ENCODE measurements around the gene MRPL55.
A peak's percentile ranks its signal among the peaks of the same experiment; 100 is the strongest.

The MRPL55 gene

DNA sequence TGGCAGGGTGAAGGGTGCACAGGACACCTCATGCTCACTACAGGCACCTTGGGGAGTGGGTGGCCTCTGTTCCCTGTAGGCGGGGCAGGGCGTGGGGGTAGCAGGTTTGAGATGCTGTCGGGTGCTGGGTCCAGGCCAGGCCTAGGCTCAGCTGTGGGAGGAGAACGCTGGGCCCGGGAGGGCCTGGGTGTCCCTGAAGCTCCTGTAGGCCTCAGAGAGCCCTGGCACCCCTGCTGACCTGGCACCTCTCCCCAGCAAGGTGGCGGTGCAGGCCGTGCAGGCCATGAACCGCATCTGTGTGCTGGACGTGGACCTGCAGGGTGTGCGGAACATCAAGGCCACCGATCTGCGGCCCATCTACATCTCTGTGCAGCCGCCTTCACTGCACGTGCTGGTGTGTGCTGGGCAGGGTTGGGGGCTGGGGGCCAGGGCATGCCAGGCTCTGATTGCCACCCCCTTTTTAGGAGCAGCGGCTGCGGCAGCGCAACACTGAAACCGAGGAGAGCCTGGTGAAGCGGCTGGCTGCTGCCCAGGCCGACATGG is 38.1 kb upstream of the MRPL55 start:
- DNase-seq, result no peak

DNA sequence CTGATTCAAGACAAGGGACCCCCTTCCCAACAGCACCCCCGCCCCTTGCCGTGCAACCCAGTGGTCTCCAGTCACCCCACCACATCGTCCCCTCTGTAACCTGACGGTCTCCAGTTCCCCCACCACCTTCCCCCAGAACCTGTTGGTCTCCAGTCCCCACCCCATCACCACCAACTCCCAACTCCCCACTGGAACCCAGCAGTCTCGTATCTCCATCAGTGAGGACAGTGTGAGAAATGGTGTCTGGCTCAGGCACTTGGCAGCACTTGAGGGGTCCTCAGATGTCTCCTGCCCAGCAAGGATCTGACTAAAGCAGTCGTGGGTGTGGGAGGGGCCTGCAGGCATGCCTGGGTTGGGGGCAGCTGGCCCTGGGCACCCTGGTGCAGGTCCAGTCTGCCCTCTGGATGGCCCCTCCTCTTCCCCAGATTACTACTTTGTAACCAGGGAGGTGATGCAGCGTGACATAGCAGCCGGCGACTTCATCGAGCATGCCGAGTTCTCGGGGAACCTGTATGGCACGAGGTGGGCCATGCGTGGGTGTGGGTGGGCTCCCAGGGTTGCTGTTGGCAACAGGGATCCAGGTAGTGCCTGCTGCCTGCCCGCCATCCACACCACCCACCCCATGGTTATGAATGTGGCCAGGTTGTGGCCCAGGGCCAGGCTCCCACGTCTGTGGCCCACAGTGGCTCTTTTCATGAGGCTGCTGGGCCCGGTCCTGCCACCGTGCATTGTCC is 37.5 kb upstream of the MRPL55 start:
- DNase-seq, result no peak

DNA sequence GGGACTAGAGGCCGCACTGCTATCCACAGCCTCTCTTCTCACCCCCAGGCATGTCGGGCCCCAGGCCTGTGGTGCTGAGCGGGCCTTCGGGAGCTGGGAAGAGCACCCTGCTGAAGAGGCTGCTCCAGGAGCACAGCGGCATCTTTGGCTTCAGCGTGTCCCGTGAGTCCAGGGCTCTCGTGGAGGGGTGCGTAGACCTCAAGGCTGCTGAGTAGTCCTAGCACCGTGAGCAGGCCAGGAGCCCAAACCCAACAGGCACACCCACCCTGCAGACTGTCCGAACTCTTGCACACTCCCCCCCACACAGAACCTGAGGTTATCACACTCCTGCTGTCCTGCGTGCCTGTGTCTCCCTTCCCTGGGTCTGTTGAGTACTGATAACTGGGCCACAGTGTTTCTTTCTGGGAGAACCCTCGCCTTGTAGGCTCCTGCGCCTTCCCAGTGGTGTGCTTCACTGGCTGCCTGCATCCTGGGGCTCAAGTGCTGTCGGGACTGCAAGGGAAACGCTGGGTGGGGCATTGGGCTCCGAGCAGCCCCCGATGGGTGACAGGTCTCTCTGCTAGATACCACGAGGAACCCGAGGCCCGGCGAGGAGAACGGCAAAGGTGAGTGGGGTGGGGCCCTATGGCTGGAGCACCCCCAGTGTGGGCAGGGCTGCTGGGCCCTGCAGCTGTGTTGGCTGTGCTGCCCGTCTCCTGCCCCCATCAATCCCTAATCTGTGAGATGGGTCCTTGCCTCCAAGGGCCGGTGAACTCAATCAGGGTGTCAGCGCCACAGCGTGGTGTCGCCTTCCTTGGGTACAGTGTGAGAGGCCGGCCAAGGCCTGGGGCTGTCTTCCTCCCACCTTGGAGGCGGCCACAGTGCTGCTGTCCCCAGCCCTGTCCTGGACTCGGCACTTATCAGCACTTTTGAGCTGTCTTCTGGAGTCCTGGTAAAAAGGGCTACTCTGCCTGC is 36.6 kb upstream of the MRPL55 start:
- DNase-seq, result no peak

DNA sequence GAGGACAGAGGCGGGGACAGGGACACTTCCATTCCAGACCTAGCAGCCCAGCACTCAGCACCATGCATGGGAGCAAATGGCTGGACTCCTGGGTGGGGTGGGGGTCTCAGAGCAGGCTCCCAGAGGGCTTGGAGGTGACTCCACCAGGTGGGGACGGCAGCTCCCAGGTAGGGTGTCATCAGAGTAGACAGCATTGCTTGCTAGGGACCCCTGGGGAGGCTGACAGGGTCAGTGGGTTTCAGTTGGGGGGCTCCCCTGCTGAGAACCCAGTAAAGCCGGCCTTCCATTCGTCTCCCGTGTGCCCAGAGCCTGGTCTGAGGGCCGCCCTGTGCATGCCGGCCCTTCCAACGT is 35.9 kb upstream of the MRPL55 start:
- no peak for DNase-seq

DNA sequence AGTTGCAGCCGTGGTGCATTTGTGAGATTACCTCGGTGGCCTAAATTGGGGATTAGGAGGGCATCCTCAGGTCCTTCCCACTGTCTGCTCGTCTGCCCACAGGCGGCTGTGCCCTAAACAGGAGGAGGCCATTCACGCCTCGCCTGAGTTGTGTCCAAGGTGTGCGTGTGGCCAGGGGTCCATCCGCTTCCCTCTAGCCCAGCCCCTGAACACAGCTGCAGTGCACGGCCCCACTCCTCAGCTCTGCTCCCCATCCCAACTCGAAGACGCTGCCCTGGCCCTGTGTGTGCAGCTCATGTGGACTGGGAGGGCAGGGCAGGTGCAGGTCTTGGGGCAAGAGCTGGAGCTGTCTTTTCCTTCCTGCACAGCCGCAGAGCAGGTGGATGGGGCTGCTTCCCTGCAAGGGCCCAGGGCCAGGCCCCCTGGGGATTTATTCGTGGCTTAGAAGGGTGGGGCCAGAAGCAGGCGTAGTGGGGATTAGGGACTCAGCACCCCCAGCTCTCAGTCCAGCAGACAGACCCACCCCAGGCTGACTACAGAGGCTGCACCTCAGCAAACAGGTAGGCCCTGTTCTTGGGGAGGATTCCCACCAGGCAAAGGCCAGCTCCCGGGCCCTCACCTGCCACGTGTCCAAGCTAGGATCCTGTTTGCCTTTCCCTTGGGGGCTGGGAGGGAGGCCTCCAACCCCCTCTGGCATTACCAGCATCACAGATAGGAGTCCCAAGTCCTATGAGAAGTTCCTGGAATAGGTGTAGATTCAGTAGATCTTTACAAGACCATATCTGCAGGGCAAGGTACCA is 35.3 kb upstream of the MRPL55 start:
- DNase-seq, result no peak

DNA sequence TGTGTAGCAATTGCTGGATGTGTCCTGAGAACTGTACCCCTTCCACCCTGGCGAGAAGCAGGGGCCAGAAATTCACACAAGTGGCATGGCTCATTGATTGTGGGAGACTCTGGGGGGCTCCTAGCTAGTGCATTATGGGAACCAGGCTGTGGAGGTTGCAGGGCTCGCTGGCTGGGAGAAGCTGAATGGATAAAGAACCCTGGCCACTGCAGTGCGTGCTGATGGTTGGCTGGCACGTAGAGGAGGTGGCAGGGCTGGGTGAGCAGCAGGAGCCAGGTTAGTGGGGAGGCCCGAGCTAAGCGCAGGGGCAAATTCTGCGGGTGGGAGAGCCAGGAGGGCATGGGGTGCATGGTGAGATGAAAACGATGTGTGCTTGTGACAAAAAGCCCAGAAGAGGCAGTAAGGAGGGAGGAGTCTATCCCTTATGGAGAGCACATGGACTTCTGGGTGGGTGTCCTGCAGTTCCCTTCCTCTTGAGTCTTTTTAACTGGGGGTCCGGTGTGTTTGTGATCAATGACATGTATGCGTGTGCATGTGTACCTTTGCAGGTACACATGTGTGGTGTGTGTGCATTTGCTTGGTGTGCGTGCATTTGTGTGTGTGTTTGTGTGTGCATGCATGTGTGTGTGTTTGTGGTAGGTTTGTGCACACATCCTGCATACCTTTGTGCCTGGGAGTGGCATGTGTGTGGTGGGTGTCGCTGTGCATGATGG is 34.5 kb upstream of the MRPL55 start:
- no peak for DNase-seq

DNA sequence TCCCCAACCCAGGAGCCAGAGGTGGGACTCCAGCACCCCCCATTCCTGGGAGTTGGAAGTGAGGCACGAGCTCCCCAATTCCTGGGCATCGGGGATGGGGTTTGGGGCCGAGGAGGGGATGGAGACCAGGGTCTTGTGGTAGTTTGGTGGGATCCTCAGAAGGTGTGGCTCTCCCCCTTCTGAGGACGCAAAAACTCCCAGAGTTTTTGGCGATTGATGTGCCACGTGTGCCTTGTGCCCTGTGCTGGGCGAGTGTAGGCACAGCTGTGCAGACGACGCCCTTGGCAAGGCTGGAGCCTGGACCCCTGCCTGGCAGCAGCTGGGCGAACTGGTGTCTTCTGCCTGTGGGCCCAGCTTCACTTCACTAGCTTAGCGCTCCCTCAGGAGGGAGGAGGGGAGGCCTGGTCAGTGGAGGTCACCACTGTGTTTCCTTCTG is 33.6 kb upstream of the MRPL55 start:
- DNase-seq, result no peak

DNA sequence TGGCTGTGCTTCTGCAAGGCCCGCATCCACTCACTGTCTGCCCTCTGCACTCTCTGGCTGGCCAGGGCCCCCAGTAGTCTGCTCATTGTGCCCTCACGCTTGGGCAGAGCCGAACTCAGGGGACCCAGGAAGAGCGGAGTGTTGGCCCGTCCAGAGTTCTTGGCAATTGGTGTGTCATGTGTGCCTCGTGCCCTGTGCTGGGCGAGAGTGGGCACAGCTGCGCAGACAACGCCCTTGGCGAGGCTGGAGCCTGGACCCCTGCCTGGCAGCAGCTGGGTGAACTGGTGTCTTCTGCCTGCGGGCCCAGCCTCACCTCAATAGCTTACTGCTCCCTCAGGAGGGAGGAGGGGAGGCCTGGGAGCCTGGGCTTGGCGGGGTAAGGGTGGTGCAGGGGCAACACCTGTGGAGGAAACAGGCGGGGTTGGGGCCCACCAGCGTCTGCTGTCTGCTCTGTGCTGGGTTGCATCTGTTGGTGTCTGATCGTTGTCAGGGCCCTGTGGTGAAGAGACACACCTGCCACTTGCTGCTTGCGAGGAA is 33.1 kb upstream of the MRPL55 start:
- no peak for DNase-seq

DNA sequence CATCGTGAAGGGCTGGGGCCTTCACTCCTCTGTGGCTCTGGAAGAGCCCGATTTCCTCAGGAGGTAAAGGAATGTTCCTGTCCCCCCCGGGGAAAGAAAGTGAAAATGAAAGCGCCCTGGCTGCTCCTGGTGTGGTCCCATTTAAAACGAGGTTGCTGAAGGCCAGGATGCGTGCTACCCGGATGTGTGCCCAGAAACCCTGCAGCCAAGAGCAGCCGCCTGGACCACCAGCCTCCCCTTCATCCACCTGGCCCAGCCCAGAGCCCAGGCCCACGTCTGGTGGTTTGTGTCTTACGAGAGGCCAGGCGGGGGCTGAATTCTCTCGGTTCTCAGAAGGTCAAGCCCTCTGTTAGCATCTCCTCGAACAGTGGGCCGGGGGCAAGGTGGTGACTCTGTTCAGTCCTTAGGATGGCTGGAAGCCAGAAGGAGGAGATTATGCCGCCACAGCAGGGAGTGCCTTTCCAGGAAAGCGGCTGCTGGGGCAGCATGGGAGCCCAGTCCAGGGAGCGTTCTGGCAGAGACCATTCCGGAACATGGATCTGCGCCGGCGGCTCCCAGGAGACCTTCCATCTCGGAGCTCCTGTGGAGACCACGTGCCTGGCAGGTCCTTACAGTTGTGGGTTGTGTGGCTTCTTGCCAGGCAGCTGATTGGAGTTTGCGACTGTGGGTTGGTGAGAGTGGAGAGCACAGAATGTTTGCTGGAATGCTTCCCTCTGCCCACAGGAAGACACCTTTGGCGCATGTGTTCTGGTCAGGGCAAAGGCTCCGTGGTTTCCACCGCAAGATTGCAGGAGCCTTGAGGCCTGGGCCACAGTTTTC is 32.3 kb upstream of the MRPL55 start:
- no peak for DNase-seq

DNA sequence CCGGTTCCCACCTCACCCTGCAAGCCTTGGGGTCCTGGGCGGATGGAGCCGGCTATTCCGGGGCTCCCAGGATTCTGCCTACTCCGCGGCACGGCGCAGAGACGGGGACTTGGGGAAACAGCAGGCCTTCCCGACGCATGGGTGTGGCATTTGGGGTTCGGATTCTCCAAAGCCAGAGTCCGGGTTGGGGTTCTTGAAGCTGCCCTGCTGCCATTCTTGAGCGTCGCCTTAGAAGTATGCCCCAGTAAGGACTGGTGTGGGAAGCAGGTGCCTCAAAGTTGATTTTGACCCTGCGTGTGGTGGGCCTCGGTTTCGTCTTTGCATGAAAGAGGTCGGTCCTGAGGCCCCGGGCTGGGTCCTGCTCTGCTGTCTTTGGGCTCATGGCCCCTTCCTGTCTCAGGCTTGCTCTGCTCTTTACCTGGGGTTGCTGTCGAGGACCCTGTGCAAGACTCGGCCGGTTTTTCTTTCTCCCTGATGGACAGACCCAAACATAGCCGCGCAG is 31.7 kb upstream of the MRPL55 start:
- DNase-seq, result no peak

DNA sequence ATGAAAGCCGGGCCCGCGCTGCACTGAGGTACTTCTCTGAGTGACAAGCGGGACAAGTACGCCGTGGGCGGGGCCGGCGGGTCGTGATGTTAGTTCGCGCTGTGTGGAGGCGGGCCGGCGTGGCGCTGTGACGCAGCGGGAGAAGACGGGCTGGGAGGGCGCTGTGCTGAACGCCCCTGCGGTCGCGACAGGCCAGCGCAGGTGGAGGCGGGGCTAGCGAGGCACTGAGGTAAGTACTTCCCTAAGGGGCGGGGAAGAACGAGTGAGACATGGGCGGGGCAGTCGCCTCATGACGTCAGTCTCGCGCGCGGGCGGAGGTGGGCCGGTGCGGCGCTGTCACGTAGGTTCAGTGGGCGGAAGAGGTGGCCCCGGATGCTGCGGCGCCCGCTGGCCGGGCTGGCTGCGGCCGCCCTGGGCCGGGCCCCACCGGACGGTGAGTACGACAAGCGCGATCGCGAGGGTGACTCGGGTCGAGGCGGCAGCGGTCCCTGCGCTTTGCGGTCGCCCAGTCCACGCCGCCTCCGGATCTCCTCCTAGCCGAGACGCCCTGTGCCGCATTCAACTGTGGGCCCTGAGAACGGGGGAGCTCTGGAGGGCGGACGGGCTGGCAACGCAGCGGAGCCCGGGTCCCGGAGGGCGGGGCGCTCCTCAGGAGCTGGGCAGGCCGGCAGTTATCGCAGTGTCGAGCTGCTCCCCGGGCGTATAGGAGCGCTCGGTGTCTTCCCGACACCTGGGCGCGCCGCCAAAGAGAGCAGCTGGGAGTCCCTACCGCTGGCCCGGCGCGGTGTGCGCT is 31.0 kb upstream of the MRPL55 start, which contains the start of gene GUK1:
GUK1 (plus strand) TSS at position 349 of the 793 bp plus-strand sequence; CDS start at position 373, 24 bp downstream.
- DNase-seq, result peak; percentile 98

DNA sequence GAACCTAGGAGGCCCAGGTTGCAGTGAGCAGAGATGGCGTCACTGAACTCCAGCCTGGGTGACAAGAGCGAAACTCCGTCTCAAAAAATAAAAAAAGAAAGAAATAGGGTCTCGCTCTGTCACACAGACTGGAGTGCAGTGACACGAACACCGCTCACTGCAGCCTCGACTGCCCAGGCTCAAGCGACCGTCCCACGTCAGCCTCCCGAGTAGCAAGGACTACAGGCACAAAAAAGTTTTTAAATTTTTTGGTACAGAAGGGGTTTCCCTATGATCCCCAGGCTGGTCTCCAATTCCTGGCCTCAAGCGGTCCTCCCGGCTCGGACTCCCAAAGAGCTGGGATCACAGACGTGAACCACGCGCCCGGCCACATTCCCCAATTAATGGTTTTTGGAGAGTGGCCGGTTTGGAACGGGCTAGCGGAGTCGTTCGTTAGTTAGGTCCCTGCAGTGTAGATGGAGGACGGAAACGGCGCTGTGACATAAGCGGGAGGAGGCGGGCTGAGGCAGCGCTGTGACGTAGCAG is 30.4 kb upstream of the MRPL55 start:
- no peak for DNase-seq

DNA sequence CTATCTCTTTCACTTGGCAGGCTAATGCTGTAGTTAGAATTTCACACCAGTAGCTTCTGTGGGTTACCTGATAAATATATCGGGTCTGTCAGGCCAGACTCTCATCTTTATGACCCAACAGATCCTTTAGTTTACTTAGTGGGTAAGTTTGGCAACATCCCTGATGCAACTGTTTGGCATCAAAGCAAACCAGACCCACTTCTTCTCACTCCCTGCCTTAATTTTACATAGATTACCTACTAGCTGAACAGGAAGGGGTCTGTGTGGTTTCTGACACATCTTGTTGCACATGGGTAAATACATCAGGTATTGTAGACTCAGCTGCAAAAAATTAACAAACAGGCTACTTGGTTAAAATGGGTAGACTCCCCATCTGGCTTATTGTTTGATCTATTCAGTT is 27.8 kb upstream of the MRPL55 start:
- DNase-seq, result no peak

DNA sequence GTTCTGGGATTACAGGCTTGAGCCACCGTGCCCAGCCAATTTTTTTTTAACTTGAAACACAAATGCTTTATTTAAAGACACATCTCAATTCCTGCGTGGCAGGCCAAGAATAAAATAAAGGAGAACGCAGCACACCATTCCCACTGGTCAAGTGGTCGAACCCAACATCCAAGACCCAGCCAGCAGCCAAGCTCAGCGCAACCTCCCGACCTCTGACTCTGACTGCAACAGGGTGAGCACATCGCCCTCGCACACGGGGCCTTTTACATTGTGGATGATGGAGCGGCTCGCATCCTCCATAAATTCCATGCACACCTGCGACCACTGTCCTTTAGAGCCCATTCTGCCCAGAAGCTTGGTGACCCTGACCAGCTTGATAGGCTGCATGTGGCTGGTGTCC is 25.5 kb upstream of the MRPL55 start:
- no peak for DNase-seq

DNA sequence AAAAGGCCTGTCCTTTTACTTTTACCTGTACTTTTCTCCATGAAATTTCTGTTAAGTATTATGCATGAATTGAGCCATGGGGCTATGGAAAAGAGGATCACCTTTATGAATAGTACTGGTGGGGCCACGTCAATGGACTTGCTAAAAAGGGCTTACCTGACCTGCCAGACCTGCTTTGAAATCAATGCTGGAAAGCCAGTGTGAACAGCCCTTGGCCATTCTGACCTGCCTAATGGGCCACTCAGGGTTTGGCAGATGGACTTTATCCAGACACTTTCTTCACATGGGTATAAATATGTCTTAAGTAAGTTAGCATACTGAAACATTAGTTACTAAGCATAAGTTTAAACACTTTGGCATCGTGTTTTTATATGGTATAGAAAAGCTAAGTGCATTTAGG is 22.7 kb upstream of the MRPL55 start:
- no peak for DNase-seq

DNA sequence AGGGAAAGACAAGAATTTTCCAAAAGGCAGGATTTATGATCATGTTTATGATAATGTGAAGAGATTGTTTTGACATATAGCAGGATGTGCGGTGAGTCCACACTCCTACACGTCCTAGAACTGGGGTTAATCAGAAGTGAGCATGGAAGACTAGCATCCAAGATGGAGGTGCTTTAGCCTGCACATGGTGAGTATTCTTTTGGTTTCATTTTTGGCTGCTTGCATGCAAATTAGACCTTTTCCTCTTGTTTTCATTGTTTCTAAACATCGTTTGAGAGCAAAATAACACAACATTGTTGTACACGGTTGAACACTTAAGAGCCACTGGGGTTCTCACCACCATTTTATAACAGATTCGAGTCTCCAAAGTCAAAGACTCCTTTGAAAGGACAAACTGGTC is 16.1 kb upstream of the MRPL55 start:
- no peak for DNase-seq

DNA sequence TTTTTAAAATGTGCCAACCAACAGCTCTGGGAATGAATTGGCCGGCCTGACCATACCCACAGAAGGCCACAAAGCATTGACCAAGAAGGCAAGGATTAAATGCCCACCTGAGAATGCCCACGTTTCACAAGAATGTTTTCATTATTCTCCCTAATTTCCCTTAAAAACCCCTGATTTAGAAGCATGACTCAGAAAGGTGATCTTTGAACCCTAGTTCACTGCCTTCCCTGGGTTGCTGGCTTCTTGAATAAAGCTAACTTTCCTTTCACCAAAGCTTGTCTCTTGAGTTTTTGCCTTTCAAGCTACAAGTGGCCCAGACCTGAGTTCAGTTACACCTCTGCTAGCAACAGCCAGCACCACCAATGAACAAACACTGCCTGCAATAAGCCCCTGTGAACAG is 14.4 kb upstream of the MRPL55 start:
- no peak for DNase-seq

DNA sequence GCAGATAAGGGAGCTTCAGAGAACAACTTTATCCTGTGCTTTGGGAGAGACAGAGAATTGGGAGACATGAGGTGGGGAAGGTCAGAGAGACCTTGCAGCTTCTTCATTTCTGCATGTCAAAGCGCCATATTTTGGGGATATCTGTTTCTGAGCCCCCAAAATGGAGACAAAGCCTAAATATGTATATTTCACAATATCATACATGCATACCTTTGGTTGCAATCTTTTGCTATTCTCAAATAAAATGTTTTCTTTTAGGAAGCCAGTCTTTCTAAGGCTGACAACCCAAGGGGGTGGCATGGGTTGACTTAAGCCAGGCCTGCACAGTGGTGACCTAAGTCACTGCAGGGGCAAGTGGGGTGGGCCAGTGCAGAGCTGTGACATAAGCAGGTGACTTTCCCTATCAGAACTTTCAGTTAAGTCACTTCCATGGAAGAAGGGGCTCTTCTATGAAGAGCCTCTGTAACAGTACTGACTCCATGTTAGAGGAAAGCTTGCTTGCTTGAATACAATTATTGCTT is 13.9 kb upstream of the MRPL55 start:
- DNase-seq, result no peak

DNA sequence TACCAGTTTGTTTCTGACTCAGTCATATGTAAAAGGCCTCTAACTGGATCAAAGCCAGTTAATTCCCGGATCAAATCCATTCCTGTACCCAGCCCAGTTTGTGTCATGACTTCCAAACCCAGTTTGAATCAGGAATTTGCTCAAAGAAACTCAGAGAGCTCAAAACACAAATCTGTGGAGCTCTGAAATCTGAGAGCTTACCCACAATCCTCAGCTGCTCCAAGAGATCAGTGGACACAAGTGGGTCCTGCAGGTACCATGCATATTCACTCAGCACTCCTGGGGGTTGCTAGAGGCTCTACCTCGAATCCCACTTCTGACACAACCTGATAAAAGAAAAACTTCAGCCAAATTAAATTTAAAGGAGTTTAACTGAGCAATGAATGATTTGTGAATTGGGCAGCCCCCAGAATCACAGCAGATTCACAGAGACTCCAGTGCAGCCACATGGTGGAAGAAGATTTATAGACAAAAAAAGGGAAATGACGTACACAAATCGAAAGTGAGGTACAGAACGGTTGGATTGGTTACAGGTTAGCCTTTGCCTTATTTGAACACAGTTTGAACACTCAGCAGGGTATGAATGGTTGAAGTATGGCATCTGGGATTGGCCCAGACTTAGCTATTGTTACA is 11.9 kb upstream of the MRPL55 start:
- no peak for DNase-seq
